Lung (tissue), 12 donors: ENCODE results near the gene TMTC3. TPM values are rescaled to one million over a fixed set of nuclear protein-coding genes. Genes with fewer than 3 reads are reported as not detected.

ENCODE experiments used
- ATAC-seq: fragments of 200-7000 bp; cut with Tn5 transposase; one replicate; pipeline ENCODE4 v1.9.1; 2020; ENCODE audit warnings: moderate number of reproducible peaks; ENCODE audit not compliant: insufficient read depth, low FRiP score
- DNase-seq, 3 donors: peaks; one replicate each; pipeline ENCODE4 v3.0.0-alpha.2; 2013 to 2017
- H3K27ac ChIP-seq, 2 donors: one replicate each; pipeline ENCODE4 v1.5.1; 2013; ENCODE audit warnings: mild to moderate bottlenecking in 2 of 2, moderate library complexity in 2 of 2, control low read depth in 1 of 2, inconsistent platforms in 1 of 2, low read depth in 1 of 2, low read length in 1 of 2
- H3K27me3 ChIP-seq, 3 donors: one replicate each; pipeline ENCODE4 v1.5.1; 2013; ENCODE audit warnings: low read length in 2 of 3; ENCODE audit not compliant: control insufficient read depth in 3 of 3, insufficient read depth in 3 of 3
- H3K36me3 ChIP-seq, 4 donors: one replicate each; pipeline ENCODE4 v1.5.1; 2013; ENCODE audit warnings: low read length in 4 of 4, mild to moderate bottlenecking in 1 of 4, moderate library complexity in 1 of 4; ENCODE audit not compliant: control insufficient read depth in 4 of 4, insufficient read depth in 4 of 4
- H3K4me1 ChIP-seq, 5 donors: one replicate each; pipeline ENCODE4 v1.5.1; 2013; ENCODE audit warnings: low read length in 5 of 5, mild to moderate bottlenecking in 2 of 5, moderate library complexity in 1 of 5; ENCODE audit not compliant: control insufficient read depth in 5 of 5, insufficient read depth in 5 of 5
- H3K4me3 ChIP-seq: one replicate; pipeline ENCODE4 v1.5.1; 2013; ENCODE audit warnings: mild to moderate bottlenecking, control low read depth, moderate library complexity
- H3K9ac ChIP-seq, 2 donors: one replicate each; pipeline ENCODE4 v1.5.1; 2013; ENCODE audit warnings: low read length in 2 of 2, control low read depth in 1 of 2; ENCODE audit not compliant: insufficient read depth in 1 of 2
- H3K9me3 ChIP-seq, 4 donors: one replicate each; pipeline ENCODE4 v1.5.1; 2013; ENCODE audit warnings: low read length in 3 of 4, mild to moderate bottlenecking in 1 of 4, moderate library complexity in 1 of 4; ENCODE audit not compliant: control insufficient read depth in 4 of 4, insufficient read depth in 3 of 4
- WGBS, 2 donors: extraction: QIAGEN DNeasy Blood & Tissue Kit; methylation state at CpG; one replicate each; pipeline ENCODE4 v1.1.7; 2013; 5-methylcytosine and 5-hydroxymethylcytosine counted together
- polyA plus RNA-seq, 2 donors: library from polyadenylated mRNA; stranded (reverse); fragments of 200-250 nt; gene quantifications; one replicate each; pipeline ENCODE4 v1.2.1, GENCODE V29; 2013
- total RNA-seq, 2 donors: library from RNA; depleted of rRNA in 1 of 2; stranded (reverse); fragments of >200 nt in 1 of 2; gene quantifications; one replicate each; pipeline ENCODE4 v1.2.1, GENCODE V29; 2014 to 2021
- TF ChIP-seq, protein P1 (sequence below): IDR thresholded peaks from 2 replicates; pipeline ENCODE4 v1.5.1; 2012; ENCODE audit warnings: mild to moderate bottlenecking; ENCODE audit errors: control extremely low read depth, extremely low read depth
- donor health status: control.
- donor health status: control.
- donor health status: Bipolar disorder and iron deficiency.
- donor health status: healthy.
- donor health status: DM: yes; HTN: yes; CAD: no.

Gene TMTC3
- total and polyA plus RNA-seq, 4 donors: 3.4 to 36.2 (median 10.8) TPM

GRCh38 chr12:88235183-88235833 is 93.2 kb downstream of the TMTC3 start:
- ATAC-seq: no peak
- WGBS, 2 donors: 89 to 90% methylated on average over 7 of the region's 7 CpGs
- Histone ChIP-seq H3K36me3 (no peaks in the 10 kb centered on the region), H3K9me3 (no peaks in the 10 kb centered on the region), H3K4me1 (no peaks in the 10 kb centered on the region), H3K27me3 (no peaks in the 10 kb centered on the region), H3K4me3 (no peak overlapping the region), H3K27ac (no peak overlapping the region), H3K9ac (no peak overlapping the region)
- no peak for DNase-seq
- TF ChIP-seq, protein P1, sequence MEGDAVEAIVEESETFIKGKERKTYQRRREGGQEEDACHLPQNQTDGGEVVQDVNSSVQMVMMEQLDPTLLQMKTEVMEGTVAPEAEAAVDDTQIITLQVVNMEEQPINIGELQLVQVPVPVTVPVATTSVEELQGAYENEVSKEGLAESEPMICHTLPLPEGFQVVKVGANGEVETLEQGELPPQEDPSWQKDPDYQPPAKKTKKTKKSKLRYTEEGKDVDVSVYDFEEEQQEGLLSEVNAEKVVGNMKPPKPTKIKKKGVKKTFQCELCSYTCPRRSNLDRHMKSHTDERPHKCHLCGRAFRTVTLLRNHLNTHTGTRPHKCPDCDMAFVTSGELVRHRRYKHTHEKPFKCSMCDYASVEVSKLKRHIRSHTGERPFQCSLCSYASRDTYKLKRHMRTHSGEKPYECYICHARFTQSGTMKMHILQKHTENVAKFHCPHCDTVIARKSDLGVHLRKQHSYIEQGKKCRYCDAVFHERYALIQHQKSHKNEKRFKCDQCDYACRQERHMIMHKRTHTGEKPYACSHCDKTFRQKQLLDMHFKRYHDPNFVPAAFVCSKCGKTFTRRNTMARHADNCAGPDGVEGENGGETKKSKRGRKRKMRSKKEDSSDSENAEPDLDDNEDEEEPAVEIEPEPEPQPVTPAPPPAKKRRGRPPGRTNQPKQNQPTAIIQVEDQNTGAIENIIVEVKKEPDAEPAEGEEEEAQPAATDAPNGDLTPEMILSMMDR: no peak

GRCh38 chr12:88237954-88238353 is 95.8 kb downstream of the TMTC3 start:
- Histone ChIP-seq H3K9me3 (no peaks in the 10 kb centered on the region), H3K4me3 (no peak overlapping the region), H3K4me1 (peaks cover 0 to 5% (median 0%) of the 10 kb centered on the region in 5 donors), H3K36me3 (no peaks in the 10 kb centered on the region), H3K27ac (no peak overlapping the region), H3K9ac (no peak overlapping the region), H3K27me3 (no peaks in the 10 kb centered on the region)
- no peak for DNase-seq
- TF ChIP-seq, protein P1: no peak
- no peak for ATAC-seq

DNA sequence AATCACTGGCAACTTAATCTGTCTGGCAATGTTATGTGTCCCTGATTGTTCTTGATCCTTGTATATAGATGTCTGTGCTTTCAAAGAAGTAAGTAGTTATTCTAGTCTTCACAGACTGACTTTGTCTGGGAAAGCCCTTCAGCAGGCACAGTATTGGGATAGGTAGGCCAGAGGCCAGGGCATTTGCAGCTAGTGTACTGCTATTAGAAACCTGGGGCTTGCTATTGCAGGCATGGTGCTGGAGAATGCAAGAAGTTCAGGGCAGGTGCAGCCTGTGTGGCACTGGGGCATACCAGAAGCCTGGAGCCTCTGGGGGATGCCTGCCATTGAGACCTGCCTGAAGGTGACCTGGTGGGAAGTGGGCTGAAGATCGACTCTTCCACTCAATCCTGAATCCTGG is 96.3 kb downstream of the TMTC3 start:
- H3K27ac ChIP-seq: no peak overlapping the region
- peaks cover 0 to 7% (median 0%) of the 10 kb centered on the region in 5 donors for H3K4me1 ChIP-seq
- DNase-seq (no peak), ATAC-seq (no peak)
- H3K27me3 ChIP-seq: no peaks in the 10 kb centered on the region
- no peaks in the 10 kb centered on the region for H3K36me3 ChIP-seq
- no peak overlapping the region for H3K9ac ChIP-seq
- WGBS, 2 donors: 95 to 100% methylated on average over 1 of the region's 1 CpG
- TF ChIP-seq, protein P1: no peak
- no peak overlapping the region for H3K4me3 ChIP-seq
- H3K9me3 ChIP-seq: no peaks in the 10 kb centered on the region
